CD4-positive, alpha-beta T cell treated with Interleukin-4 for 4 hours (primary cell): Measurements from ENCODE around the gene ABCF1.

Experiments used
- DNase-seq: peaks from one replicate; pipeline ENCODE4 v3.0.0-alpha.2; 2020

ABCF1 gene

DNA sequence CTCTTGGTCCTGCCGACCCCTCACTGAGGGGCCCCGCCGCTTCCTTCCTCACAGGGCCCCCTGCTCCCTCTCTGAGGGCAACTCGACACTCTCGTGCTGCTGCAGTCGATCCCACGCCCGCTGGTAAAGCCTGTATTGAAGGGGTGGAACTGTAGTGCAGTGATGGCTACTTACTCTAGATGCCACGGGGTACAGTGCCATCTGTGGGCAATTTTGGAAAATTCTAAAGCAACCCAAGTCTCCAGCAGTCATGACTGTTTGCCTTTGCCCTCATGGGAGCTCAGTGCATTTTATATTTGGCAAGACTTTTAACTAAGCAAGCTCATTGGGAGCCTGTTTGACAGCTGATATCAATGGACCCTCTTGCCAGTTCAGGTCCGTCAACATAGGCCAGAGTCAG lies 69.2 kb downstream of the ABCF1 start:
- no peak for DNase-seq

DNA sequence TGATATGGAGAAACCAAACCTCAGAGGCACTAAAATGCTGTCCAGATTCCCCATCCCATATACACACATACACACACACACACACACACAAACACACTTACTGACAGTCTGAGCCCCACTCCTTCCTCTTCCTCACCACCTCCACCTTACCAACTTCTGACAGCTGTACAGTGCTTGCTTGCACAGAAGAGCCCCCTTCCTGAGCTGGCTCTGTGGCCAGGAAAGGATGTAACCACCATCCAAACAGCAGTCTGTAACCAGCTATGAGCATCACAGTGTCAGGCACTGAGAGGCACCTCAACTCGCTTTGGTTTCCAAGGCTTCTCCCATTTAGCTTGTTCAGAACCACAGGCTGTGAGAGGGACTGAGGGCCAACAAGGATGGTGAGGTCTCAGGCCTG lies 69.8 kb downstream of the ABCF1 start:
- DNase-seq, result no peak
